K562 (cell line): ENCODE results near the gene NTM. TPM values are rescaled to one million over a fixed set of nuclear protein-coding genes. Genes with fewer than 3 reads are reported as not detected.

ENCODE experiments used
- ATAC-seq: fragments of 200-7000 bp; cut with Tn5 transposase; 3 replicates; pipeline ENCODE4 v1.9.1; 2020; ENCODE audit warnings: moderate library complexity
- BruUV-seq: library from RNA; stranded (reverse); fragments of 400-500 nt; replicated peaks from 2 replicates; lab custom pipeline; 2021; lab: Mats Ljungman, UMichigan
- CTCF ChIA-PET: fragments of 300-600 bp; formaldehyde crosslinking; extraction: SDS; loops from one replicate; lab custom pipeline; 2021; ENCODE audit warnings: low intra/inter-chr PET ratio; lab: Yijun Ruan, JAX
- POLR2A ChIA-PET: fragments of 300-600, 350-650 bp; sonication (Branson Sonifier 250); formaldehyde crosslinking; extraction: SDS; loops from one replicate; lab custom pipeline; 2021; ENCODE audit warnings: antibody characterized with exemption, inconsistent platforms; lab: Yijun Ruan, JAX
- DNase-seq, 4 experiments: peaks; one replicate each; pipeline versions ENCODE4 v3.0.0 to v3.0.0-alpha.2; 2011 to 2018; ENCODE audit warnings: low spot score in 3 of 4, mixed read lengths in 3 of 4; ENCODE audit errors: extremely low read depth in 1 of 4
- FAIRE-seq: peaks from 2 replicates; lab custom pipeline; 2011; peaks lifted over from hg19 to GRCh38; lab: Jason Lieb, UNC
- H2AFZ ChIP-seq: 2 replicates; pipeline ENCODE4 v1.6.0; 2011; ENCODE audit warnings: low read depth, low read length, control low read depth, inconsistent platforms
- H3K27ac ChIP-seq: fragments of 200-600 bp; 3 replicates; pipeline ENCODE4 v1.8.0; 2011; ENCODE audit warnings: low read depth, mild to moderate bottlenecking, control low read depth, inconsistent platforms, low read length, moderate library complexity, mixed read lengths; ENCODE audit errors: extremely low read depth
- H3K27me3 ChIP-seq, 2 experiments: fragments of 300-600 bp in 1 of 2; 2 replicates in 1 of 2; 3 replicates in 1 of 2; pipeline versions ENCODE4 v1.6.0 to v1.8.0; 2011; ENCODE audit warnings: inconsistent platforms in 2 of 2, low read length in 2 of 2, mild to moderate bottlenecking in 1 of 2, mixed read lengths in 1 of 2, moderate library complexity in 1 of 2; ENCODE audit not compliant: control insufficient read depth in 2 of 2, insufficient read depth in 2 of 2
- H3K36me3 ChIP-seq: fragments of 300-600 bp; 3 replicates; pipeline ENCODE4 v1.8.0; 2011; ENCODE audit warnings: mild to moderate bottlenecking, low read length, inconsistent platforms; ENCODE audit not compliant: control insufficient read depth, insufficient read depth
- H3K4me1 ChIP-seq, 2 experiments: fragments of 200-600 bp in 1 of 2; replicated peaks in 1 of 2; 2 replicates in 1 of 2; 3 replicates in 1 of 2; pipeline versions ENCODE4 v1.5.1 to v1.8.0; 2011; ENCODE audit warnings: inconsistent platforms in 2 of 2, low read length in 2 of 2, mild to moderate bottlenecking in 1 of 2, mixed read lengths in 1 of 2, moderate library complexity in 1 of 2; ENCODE audit not compliant: control insufficient read depth in 2 of 2, insufficient read depth in 2 of 2
- H3K4me2 ChIP-seq: 2 replicates; pipeline ENCODE4 v1.6.1; 2011; ENCODE audit warnings: low read length, control low read depth, inconsistent platforms, mixed read lengths; ENCODE audit not compliant: insufficient read depth
- H3K4me3 ChIP-seq: fragments of 200-600 bp; sonication (generic), shearing (Covaris generic); 2 replicates; pipeline ENCODE4 v1.5.1; 2016; ENCODE audit warnings: control low read depth, inconsistent platforms
- H3K79me2 ChIP-seq: fragments of 200-600 bp; 3 replicates; pipeline ENCODE4 v1.8.0; 2011; ENCODE audit warnings: low read length, inconsistent platforms; ENCODE audit not compliant: control insufficient read depth, insufficient read depth
- H3K9ac ChIP-seq, 2 experiments: 2 replicates each; pipeline versions ENCODE4 v1.6.0 to v1.6.1; 2011; ENCODE audit warnings: low read depth in 2 of 2, low read length in 2 of 2, control low read depth in 1 of 2, inconsistent platforms in 1 of 2, mild to moderate bottlenecking in 1 of 2, mixed read lengths in 1 of 2; ENCODE audit not compliant: insufficient read depth in 1 of 2
- H3K9me1 ChIP-seq: one replicate; pipeline ENCODE4 v1.6.0; 2011; ENCODE audit warnings: inconsistent platforms, mild to moderate bottlenecking, low read length, moderate library complexity; ENCODE audit not compliant: control insufficient read depth, insufficient read depth
- H3K9me3 ChIP-seq: replicated peaks from 2 replicates; pipeline ENCODE4 v1.5.1; 2011; ENCODE audit warnings: low read depth, low read length, inconsistent platforms; ENCODE audit not compliant: control insufficient read depth, insufficient read depth
- H4K20me1 ChIP-seq: replicated peaks from 2 replicates; pipeline ENCODE4 v1.6.1; 2011; ENCODE audit warnings: low read length, inconsistent platforms, mixed read lengths; ENCODE audit not compliant: control insufficient read depth, insufficient read depth
- EGR1 ChIP-seq: fragments of 450-650 bp; conservative IDR thresholded peaks from 2 replicates; pipeline ENCODE4 v1.6.1; 2017; ENCODE audit warnings: mild to moderate bottlenecking
- LARP7 ChIP-seq: fragments of 450-650 bp; IDR thresholded peaks from 2 replicates; pipeline ENCODE4 v1.6.1; 2016
- RBFOX2 ChIP-seq: fragments of 200-400 bp; formaldehyde crosslinking; IDR thresholded peaks from 2 replicates; pipeline ENCODE4 v1.6.1; 2017; ENCODE audit warnings: low read depth, mild to moderate bottlenecking, low read length, moderate library complexity
- SRF ChIP-seq, 2 experiments: fragments of 250-450, 450-650 bp in 1 of 2; sonication (Bioruptor Pico) in 1 of 2; sonication (generic) in 1 of 2; formaldehyde crosslinking; IDR thresholded peaks; 2 replicates each; pipeline versions ENCODE4 v1.5.0 to v1.5.1; 2020 to 2022; ENCODE audit warnings: mild to moderate bottlenecking in 1 of 2, missing genetic modification reagents in 1 of 2
- SUPT5H ChIP-seq: fragments of 450-650 bp; IDR thresholded peaks from 2 replicates; pipeline ENCODE4 v1.6.1; 2016
- U2AF2 ChIP-seq: fragments of 200-400 bp; formaldehyde crosslinking; optimal IDR thresholded peaks from 2 replicates; pipeline ENCODE3; 2017; ENCODE audit warnings: low read depth, mild to moderate bottlenecking, low read length
- ZKSCAN8 ChIP-seq: fragments of 200-800 bp; sonication (Bioruptor generic); IDR thresholded peaks from 2 replicates; pipeline ENCODE4 v1.6.1; 2016; ENCODE audit warnings: missing genetic modification characterization, missing compliant biosample characterization
- WGBS: fragments of 100-300 bp; shearing (Covaris generic); methylation state at CpG from one replicate; pipeline ENCODE4 v1.1.6; 2016; ENCODE audit warnings: low coverage, mixed read lengths; ENCODE audit not compliant: insufficient coverage; ENCODE audit errors: missing lambda C conversion rate; 5-methylcytosine and 5-hydroxymethylcytosine counted together
- in situ Hi-C: fragments of 300-500 bp; cut with MboI; formaldehyde crosslinking; loops from 4 replicates; pipeline ENCODE4 v1.15.0; 2018; ENCODE audit warnings: inconsistent platforms, mixed read lengths
- intact Hi-C: fragments of 100-400 bp; cut with micrococcal nuclease; formaldehyde crosslinking; loops from 2 replicates; pipeline ENCODE4 v1.14.2; 2022
- polyA plus RNA-seq, 8 experiments: library from polyadenylated mRNA; depleted of rRNA in 4 of 8; stranded (reverse) in 5 of 8; unstranded in 3 of 8; fragments of >200 nt; fragmentation: Nextera tagmentation in 2 of 8; fragmentation: Illumina TruSeq in 1 of 8; extraction: Ambion mirVana in 2 of 8; extraction: Trizol in 1 of 8; gene quantifications; 2 replicates each; pipeline versions ENCODE4 v1.2.1 to v1.2.3, GENCODE V29; 2011 to 2014; ENCODE audit warnings: inconsistent platforms in 1 of 8, missing spikeins in 1 of 8
- total RNA-seq, 7 experiments: library from RNA; depleted of rRNA in 6 of 7; stranded (reverse); fragments of >200 nt in 6 of 7; fragmentation: Illumina TruSeq in 2 of 7; extraction: Trizol in 2 of 7; gene quantifications; 2 replicates each; pipeline versions ENCODE4 v1.2.1 to v1.2.3, GENCODE V29; 2011 to 2021; ENCODE audit warnings: low replicate concordance in 1 of 7

The NTM gene
- total and polyA plus RNA-seq, 9 of the 15 experiments (the other 6 are each of a cell fraction or from before 2014, with no cell fraction given): not detected

- Histone ChIP-seq H3K4me3 (no peak overlapping the region), H3K9me1 (no peaks in the 10 kb centered on the region), H3K9ac (no peak overlapping the region), H3K79me2 (no peaks in the 10 kb centered on the region), H3K4me2 (no peak overlapping the region), H4K20me1 (no peaks in the 10 kb centered on the region), H3K9me3 (no peaks in the 10 kb centered on the region), H2AFZ (no peak overlapping the region), H3K4me1 (no peaks in the 10 kb centered on the region), H3K27me3 (no peaks in the 10 kb centered on the region), H3K36me3 (no peaks in the 10 kb centered on the region), H3K27ac (no peak overlapping the region)
- in situ Hi-C loops: no loop called here
- FAIRE-seq: no peak
- intact Hi-C loops: no loop called here
- 0% methylated on average over 6 of the region's 6 CpGs for WGBS
- ChIA-PET CTCF (no interaction called here), POLR2A (interaction anchor here (0.6 kb wide), 1 partner anchor 10 kb away, joined by 3 read pairs; no protein-coding TSS in a partner anchor)
- BruUV-seq: no TSS peak
- TF ChIP-seq SUPT5H: no peak
- TF ChIP-seq RBFOX2: no peak
- TF ChIP-seq EGR1: no peak
- TF ChIP-seq U2AF2: no peak
- TF ChIP-seq SRF (CRISPR knock-in tag; IDR thresholded peaks at IDR 0.05): no peak
- no peak for TF ChIP-seq ZKSCAN8 (CRISPR knock-in tag)
- no peak for TF ChIP-seq LARP7
- no peak for ATAC-seq
- DNase-seq: no peak
Observed at GRCh38 chr11:131883332-131883731, 512.9 kb downstream of the NTM start.
